SK-N-MC (cell line): ENCODE results near the gene FBXL14.

ENCODE experiments used
- EZH2 ChIP-seq: fragments of 200-600 bp; sonication (generic); IDR thresholded peaks from one replicate; pipeline ENCODE4 v1.6.1; 2017; ENCODE audit warnings: antibody characterized with exemption
- FOXP2 ChIP-seq: optimal IDR thresholded peaks from 2 replicates; pipeline ENCODE3; 2011; ENCODE audit warnings: mild to moderate bottlenecking, moderate library complexity; ENCODE audit not compliant: insufficient read depth; ENCODE audit errors: extremely low read length, control extremely low read depth
- POLR2AphosphoS5 ChIP-seq: IDR thresholded peaks from 2 replicates; pipeline ENCODE4 v1.6.1; 2012; ENCODE audit warnings: mild to moderate bottlenecking, low read depth, low read length, borderline replicate concordance

DNA sequence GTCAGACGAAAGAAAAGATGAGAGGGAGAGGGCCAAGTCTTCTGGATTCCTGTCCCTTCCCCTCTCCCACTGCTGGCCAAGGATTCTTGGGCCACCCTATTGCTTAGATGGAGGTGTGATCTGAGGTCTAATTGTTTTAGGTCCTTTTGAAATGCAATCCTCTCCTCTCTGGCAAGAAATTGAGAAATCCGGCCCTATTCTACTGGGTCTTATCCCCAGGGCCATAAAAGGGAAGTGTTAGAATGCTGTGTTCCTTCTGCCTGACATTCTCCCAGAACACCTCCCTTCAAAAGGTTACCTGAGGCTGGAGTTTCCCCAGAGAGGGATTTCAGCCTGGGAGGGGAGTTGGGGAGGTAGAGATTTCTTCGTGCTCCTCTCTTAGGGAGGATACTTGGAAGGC is 39.1 kb upstream of the FBXL14 start:
- TF ChIP-seq EZH2 (no peak), POLR2AphosphoS5 (no peak), FOXP2 (no peak)
